ENCODE measurements around the gene CEP164. TPM values are rescaled to one million over a fixed set of nuclear protein-coding genes. Genes with fewer than 3 reads are reported as not detected.

Gene CEP164
- total and polyA plus RNA-seq, 7 donors, result 2.0 to 12.4 (median 5.7) TPM

DNA sequence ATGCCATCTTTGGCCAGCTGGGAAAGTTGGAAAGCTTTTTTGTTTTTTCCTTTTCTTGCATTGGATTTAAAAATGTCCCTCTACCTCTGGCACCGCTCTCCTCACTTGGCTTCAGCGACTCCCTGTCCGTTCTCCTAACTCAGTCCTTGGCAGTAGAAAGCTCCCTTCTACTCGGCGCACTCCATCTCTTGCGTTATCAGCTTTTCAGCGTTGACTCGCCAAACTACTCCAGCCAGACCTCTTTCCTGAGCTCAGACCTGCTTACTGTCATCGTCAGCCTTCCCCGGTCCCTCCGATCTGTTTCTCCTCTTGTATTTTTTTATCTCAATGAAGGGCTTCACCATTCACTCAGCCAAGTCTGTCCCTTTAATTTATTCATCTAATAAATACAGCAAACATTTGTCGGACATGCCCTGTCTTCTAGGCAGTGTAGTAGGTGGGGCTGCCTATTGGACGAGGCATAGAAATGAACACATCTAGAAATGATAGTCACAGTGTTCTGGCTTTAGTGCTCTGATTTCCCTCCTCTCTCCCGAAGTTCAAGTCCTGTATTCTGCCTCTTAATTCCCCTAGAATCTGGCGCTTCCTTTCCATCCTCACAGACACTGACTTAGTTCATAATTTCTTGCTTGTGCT is 839 bp downstream of the CEP164 start:
- WGBS, 3 donors, result 2 to 4% (median 2%) methylated on average over 15 of the region's 15 CpGs
- Histone ChIP-seq H3K27me3 (ENCODE audit: insufficient read depth in 3 of 3, low read length in 2 of 3) (no peaks in the 10 kb centered on the region), H3K27ac (peak overlapping the region; percentile 88), H3K9me3 (no peaks in the 10 kb centered on the region), H3K4me1 (peaks cover 12% of the 10 kb centered on the region), H3K36me3 (ENCODE audit: insufficient read depth in 1 of 2, low read depth in 1 of 2) (no peaks in the 10 kb centered on the region), H3K4me3 (peak overlapping the region; percentile 94)
- TF ChIP-seq, protein P1, sequence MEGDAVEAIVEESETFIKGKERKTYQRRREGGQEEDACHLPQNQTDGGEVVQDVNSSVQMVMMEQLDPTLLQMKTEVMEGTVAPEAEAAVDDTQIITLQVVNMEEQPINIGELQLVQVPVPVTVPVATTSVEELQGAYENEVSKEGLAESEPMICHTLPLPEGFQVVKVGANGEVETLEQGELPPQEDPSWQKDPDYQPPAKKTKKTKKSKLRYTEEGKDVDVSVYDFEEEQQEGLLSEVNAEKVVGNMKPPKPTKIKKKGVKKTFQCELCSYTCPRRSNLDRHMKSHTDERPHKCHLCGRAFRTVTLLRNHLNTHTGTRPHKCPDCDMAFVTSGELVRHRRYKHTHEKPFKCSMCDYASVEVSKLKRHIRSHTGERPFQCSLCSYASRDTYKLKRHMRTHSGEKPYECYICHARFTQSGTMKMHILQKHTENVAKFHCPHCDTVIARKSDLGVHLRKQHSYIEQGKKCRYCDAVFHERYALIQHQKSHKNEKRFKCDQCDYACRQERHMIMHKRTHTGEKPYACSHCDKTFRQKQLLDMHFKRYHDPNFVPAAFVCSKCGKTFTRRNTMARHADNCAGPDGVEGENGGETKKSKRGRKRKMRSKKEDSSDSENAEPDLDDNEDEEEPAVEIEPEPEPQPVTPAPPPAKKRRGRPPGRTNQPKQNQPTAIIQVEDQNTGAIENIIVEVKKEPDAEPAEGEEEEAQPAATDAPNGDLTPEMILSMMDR (IDR thresholded peaks at IDR 0.05), result no peak
- peak; percentile 26 to 57 (median 35) for ATAC-seq
- intact Hi-C loops (cut with DNase I), result no loop called here
- no peak for DNase-seq

DNA sequence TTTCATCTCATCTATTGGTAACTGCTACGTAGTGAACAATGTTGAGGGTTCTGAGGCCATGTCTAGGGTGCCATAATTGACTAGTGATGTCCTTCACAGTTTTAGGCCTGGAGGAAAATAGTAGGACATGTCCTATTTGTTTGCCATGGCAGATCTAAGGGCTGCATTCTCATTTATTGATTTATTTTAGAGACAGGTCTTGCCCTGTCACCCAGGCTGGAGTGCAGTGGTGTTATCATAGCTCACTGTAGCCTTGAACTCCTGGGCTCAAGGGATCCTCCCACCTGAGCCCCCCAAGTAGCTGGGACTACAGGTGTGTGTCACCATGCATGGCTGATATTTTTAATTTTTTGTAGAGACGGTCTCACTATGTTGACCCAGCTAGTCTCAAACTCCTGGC is 5.2 kb downstream of the CEP164 start:
- TF ChIP-seq, protein P1 (IDR thresholded peaks at IDR 0.05), result no peak
- no peak for DNase-seq
- H3K36me3 ChIP-seq (ENCODE audit: insufficient read depth in 1 of 2, low read depth in 1 of 2), result no peaks in the 10 kb centered on the region
- H3K4me3 ChIP-seq, result no peak overlapping the region
- no peaks in the 10 kb centered on the region for H3K27me3 ChIP-seq (ENCODE audit: insufficient read depth in 3 of 3, low read length in 2 of 3)
- WGBS, 3 donors, result 51 to 86% (median 75%) methylated on average over 2 of the region's 2 CpGs
- intact Hi-C loops (cut with DNase I), result no loop called here
- no peaks in the 10 kb centered on the region for H3K9me3 ChIP-seq
- no peak for ATAC-seq
- no peak overlapping the region for H3K27ac ChIP-seq
- peaks cover 12% of the 10 kb centered on the region for H3K4me1 ChIP-seq

DNA sequence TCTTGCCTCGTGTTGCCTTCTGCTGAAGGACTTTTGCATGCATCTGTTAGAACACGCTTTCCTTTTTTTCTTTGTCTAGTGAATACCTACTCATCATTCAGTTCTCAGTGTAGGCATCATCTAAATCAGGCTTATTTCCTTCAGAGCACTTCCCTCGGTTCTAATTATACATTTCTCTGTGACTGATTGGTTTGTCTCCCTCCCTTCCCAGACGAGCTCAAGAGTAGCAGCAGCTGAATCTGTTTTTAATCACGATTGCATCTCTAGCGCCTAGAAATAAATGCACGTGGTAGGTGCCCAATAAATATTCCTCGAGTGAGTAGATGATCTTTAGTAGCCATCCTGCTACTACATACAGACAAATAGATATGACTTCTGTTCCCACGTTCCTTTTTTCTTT is 6.3 kb downstream of the CEP164 start:
- ATAC-seq (no peak), DNase-seq (no peak)
- Histone ChIP-seq H3K4me1 (peaks cover 6% of the 10 kb centered on the region), H3K4me3 (no peak overlapping the region), H3K27ac (no peak overlapping the region), H3K9me3 (no peaks in the 10 kb centered on the region), H3K36me3 (ENCODE audit: insufficient read depth in 1 of 2, low read depth in 1 of 2) (no peaks in the 10 kb centered on the region), H3K27me3 (ENCODE audit: insufficient read depth in 3 of 3, low read length in 2 of 3) (no peaks in the 10 kb centered on the region)
- TF ChIP-seq, protein P1 (IDR thresholded peaks at IDR 0.05), result no peak
- intact Hi-C loops (cut with DNase I), result no loop called here
- 66 to 80% (median 74%) methylated on average over 9 of the region's 9 CpGs for WGBS, 3 donors

DNA sequence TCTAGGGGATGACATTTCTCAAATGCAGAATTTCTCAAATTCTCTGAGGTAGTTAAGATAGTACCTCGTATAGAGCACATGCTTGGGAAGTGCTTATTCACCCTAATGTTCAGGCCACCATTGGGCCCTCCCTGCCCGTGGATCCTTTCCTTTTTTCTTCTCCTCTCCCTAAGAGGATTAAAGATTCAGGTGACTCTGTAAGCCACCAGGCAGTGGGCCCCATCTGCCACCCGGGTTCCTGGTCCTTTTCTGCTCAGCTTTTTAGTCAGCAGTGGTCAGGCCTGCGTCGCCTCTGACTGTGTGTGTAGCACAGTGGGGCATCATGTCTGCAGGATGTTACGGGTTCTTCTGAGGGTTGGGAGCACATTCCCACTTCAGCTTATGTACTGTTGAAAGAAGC is 7.2 kb downstream of the CEP164 start:
- WGBS, 3 donors, result 85 to 93% (median 88%) methylated on average over 6 of the region's 6 CpGs
- ATAC-seq (no peak), DNase-seq (no peak)
- TF ChIP-seq, protein P1 (IDR thresholded peaks at IDR 0.05), result no peak
- Histone ChIP-seq H3K27ac (no peak overlapping the region), H3K27me3 (ENCODE audit: insufficient read depth in 3 of 3, low read length in 2 of 3) (no peaks in the 10 kb centered on the region), H3K9me3 (no peaks in the 10 kb centered on the region), H3K36me3 (ENCODE audit: insufficient read depth in 1 of 2, low read depth in 1 of 2) (peaks cover 0 to 4% of the 10 kb centered on the region in 2 donors), H3K4me3 (no peak overlapping the region), H3K4me1 (no peaks in the 10 kb centered on the region)
- intact Hi-C loops (cut with DNase I), result no loop called here

DNA sequence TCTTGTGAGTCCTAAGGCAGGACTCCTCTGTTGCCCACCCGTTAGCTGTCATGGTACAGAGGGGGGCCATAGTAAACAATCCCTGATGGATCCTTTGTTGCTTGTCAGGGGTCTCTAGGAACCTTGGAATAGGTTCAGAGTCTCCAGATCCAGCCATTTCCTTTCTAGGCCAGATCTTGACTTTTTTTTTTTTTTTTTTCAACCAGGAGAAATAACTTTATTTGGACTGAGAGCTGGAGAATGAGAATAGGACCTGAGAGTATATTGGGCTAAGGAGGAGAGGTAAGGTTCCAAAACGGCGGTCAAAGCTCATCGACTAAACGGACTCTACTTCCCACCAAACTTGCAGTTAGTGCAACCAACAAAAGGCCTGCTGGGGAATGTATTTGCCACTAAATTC is 7.7 kb downstream of the CEP164 start:
- H3K4me3 ChIP-seq, result no peak overlapping the region
- no peak for ATAC-seq
- H3K27me3 ChIP-seq (ENCODE audit: insufficient read depth in 3 of 3, low read length in 2 of 3), result no peaks in the 10 kb centered on the region
- H3K9me3 ChIP-seq, result no peaks in the 10 kb centered on the region
- TF ChIP-seq, protein P1 (IDR thresholded peaks at IDR 0.05), result no peak
- H3K27ac ChIP-seq, result no peak overlapping the region
- intact Hi-C loops (cut with DNase I), result no loop called here
- DNase-seq, result no peak
- WGBS, 3 donors, result 83 to 94% (median 93%) methylated on average over 5 of the region's 5 CpGs
- H3K36me3 ChIP-seq (ENCODE audit: insufficient read depth in 1 of 2, low read depth in 1 of 2), result peaks cover 0 to 9% of the 10 kb centered on the region in 2 donors
- H3K4me1 ChIP-seq, result no peaks in the 10 kb centered on the region
